Measurements from ENCODE around the gene CHDH.

CHDH gene

DNA sequence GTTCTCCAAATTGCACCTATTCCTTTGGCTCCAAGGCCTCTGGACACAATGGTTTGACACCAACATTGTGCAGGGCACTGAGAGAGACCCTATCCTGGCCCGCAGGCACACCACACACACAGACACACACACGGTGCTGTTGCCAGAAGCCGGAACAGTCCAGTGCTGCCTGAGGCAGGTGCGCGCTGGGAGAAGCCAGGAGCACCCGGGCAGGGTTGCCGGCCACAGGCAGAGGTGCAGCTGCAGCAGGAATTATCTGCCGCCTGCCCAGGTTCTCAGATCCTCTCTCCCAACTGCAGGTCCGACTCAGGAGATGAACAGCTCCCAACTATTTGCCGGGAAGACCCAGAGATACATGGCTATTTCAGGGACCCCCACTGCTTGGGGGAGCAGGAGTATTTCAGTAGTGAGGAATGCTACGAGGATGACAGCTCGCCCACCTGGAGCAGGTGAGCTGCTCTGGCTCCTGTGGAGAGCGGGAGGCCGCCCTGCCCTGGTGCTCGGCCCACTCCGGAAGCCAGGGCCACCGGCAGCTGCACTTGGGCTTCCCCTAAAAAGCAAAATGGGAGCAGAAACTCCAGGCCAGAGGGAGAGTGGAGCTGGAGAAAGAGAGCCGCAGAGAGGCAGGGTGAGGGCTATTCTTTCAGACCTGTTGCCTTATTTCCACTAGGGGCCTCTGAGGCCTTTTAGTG is 42.9 kb downstream of the CHDH start:
- TF ChIP-seq, protein P1, sequence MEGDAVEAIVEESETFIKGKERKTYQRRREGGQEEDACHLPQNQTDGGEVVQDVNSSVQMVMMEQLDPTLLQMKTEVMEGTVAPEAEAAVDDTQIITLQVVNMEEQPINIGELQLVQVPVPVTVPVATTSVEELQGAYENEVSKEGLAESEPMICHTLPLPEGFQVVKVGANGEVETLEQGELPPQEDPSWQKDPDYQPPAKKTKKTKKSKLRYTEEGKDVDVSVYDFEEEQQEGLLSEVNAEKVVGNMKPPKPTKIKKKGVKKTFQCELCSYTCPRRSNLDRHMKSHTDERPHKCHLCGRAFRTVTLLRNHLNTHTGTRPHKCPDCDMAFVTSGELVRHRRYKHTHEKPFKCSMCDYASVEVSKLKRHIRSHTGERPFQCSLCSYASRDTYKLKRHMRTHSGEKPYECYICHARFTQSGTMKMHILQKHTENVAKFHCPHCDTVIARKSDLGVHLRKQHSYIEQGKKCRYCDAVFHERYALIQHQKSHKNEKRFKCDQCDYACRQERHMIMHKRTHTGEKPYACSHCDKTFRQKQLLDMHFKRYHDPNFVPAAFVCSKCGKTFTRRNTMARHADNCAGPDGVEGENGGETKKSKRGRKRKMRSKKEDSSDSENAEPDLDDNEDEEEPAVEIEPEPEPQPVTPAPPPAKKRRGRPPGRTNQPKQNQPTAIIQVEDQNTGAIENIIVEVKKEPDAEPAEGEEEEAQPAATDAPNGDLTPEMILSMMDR (conservative IDR thresholded peaks at IDR 0.05; ENCODE audit: low read depth), result no peak
- H3K27ac ChIP-seq, result no peak overlapping the region
- no peak for DNase-seq (ENCODE audit: low spot score)
- POLR2A ChIA-PET (ENCODE audit: low non-redundant PET), result no interaction called here
- CTCF ChIA-PET, result no interaction called here

DNA sequence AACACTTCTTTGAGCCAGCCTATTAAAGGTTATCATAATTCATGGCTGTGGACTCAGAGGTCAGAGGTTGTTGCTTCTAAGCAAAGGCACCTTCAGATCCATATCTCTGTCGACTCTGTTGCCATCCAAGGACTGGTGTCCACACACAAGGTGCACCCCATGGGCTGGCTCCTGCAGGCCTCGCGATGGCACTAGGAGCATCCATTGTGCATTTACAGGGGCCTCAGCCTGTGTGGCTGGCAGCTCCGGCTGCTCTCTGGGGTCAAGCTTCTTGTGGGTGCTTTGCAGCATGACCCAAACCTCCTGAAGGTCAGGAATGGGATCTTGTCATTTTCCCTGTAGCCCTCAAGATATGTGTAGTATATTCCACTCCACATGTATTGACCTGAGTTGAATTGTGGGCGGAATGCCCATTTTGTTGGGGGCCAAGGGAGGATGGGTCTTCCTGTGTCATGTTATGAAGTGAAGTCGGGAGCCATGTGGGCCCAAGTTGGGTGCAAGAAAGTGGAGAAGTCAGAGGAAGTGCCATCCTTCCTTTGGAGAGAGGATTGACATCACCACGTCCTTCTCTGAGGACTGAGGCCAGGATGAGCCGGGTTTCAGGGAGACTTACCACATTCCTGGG is 43.9 kb downstream of the CHDH start:
- POLR2A ChIA-PET (ENCODE audit: low non-redundant PET), result no interaction called here
- TF ChIP-seq, protein P1 (conservative IDR thresholded peaks at IDR 0.05; ENCODE audit: low read depth), result no peak
- no peak overlapping the region for H3K27ac ChIP-seq
- no peak for DNase-seq (ENCODE audit: low spot score)
- CTCF ChIA-PET, result no interaction called here

DNA sequence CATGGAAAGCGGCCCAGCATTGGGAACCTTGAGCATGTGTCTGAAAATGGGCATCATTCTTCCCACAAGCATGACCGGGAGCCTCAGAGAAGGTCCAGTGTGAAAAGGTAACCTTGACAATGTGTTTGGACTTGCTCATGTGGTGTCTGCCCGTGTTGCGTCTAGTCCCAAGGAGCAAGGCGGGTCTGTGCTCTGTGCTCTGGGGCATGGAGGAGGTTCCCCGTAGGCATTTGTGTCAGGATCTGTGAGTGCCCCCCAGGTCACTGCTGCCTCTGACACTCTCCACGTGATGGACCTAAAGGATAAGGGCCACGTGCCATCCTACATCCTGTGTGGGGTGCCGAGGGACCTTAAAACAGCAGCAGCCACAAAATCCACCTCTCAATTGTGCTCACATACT is 44.9 kb downstream of the CHDH start:
- no peak for DNase-seq (ENCODE audit: low spot score)
- no peak overlapping the region for H3K27ac ChIP-seq
- ChIA-PET CTCF (no interaction called here), POLR2A (ENCODE audit: low non-redundant PET) (no interaction called here)
- TF ChIP-seq, protein P1 (conservative IDR thresholded peaks at IDR 0.05; ENCODE audit: low read depth), result no peak

DNA sequence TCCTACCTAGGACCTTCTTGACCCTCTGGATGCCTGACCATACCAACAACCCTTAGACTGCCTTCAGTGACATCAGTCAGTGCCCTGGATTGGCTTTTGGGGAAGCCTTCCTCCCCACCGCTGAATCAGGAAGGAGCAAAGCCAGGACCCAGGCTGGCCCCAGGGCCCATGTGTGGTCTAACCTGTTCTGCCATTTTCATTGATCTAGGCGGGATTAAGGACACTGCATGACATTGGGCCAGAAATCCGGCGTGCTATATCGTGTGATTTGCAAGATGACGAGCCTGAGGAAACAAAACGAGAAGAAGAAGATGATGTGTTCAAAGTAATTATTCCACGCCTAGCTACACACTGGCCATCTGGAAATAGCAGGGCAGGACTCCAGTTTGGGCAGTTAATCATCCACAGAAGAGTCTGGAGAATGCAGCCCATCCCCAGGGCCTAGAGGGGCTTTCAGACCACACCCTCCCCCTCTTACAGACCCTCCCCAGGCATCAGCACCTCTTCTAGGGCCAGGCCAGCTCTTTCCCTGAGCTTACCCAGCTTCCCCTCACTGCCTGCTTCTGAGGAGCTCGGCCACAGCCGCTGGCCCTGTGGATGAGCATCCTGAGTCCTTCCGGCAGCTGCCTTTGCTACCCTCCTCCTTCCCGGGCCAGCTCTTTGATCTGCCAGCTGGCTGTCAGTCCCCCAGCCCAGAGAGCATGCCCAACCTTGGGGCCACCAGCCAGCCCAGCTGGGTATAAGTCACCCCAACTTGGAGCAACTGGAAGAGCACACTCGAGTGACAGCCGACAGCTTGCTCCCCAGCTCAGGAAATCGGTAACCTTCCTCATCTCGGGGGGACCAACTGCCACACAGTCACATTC is 45.9 kb downstream of the CHDH start:
- ChIA-PET POLR2A (ENCODE audit: low non-redundant PET) (no interaction called here), CTCF (no interaction called here)
- DNase-seq (ENCODE audit: low spot score), result no peak
- H3K27ac ChIP-seq, result no peak overlapping the region
- TF ChIP-seq, protein P1 (conservative IDR thresholded peaks at IDR 0.05; ENCODE audit: low read depth), result no peak

DNA sequence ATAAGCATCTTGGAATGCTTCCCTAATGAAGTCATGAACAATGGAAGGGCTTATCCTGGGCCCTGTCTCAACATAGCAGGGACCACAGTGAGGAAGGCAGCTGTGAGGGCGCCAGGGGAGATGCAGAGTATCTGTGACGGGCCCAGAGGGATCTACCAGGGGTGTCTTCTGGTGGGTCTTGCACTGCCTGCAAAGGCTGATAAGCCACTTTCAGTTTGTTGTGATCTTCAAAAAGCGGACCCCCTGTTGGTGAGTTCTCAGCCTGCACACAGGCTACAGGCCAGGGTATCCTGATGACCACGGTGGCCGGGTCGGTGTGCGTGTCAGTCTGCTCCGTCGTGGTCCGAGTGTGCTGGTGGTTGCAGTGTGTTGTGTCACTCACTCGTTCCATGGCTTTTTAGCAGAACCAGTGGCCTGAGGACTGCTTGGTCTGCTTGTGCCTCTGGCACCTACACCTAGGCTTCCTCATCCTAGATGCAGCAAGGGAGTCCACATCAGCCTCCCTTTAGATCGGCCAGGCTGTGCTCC is 46.8 kb downstream of the CHDH start:
- no peak overlapping the region for H3K27ac ChIP-seq
- CTCF ChIA-PET, result no interaction called here
- TF ChIP-seq, protein P1 (conservative IDR thresholded peaks at IDR 0.05; ENCODE audit: low read depth), result no peak
- POLR2A ChIA-PET (ENCODE audit: low non-redundant PET), result no interaction called here
- DNase-seq (ENCODE audit: low spot score), result no peak

DNA sequence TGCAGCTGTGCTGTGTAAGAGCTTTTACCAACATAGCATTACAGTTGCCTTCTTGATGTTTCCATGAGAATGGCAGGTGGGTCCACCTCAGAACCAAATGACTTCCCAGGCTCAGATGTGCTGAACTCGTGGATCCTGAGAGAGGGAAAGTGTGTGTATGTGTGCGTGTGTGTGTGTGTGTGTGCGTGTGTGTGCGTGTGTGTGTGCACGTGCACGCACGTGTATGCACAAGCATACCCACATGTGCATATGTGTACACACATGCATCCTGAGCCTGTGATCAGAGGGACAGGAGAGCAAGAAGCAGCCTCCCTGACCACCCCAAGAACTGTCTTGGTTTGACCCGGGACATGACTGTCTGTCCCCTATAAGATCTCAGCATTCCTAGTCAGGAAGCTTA is 48.1 kb downstream of the CHDH start:
- H3K27ac ChIP-seq, result no peak overlapping the region
- ChIA-PET POLR2A (ENCODE audit: low non-redundant PET) (no interaction called here), CTCF (no interaction called here)
- TF ChIP-seq, protein P1 (conservative IDR thresholded peaks at IDR 0.05; ENCODE audit: low read depth), result no peak
- no peak for DNase-seq (ENCODE audit: low spot score)
